ENCODE measurements around the gene SLCO4C1.

SLCO4C1 gene

DNA sequence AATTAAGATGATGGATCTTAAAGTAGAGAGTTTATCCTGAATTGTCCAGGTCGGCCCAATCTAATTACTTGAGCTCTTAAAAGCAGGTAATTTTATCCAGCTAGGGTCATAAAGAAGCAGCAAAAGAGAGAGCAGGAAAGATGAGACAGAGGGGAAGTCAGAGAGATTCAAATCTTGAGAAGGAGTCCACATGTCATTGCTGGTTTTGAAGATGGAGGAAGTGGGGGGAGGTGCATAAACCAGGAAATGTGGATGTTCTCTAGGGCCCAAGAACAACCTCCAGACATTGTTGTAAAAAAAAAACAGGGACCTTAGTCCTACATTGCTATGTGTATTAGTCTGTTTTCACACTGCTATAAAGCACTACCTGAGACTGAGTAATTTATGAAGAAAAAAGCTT, 66.4 kb downstream of the SLCO4C1 start:
- Mint-ChIP-seq H3K4me1 (ENCODE audit: low read depth) (peaks cover 16% of the 10 kb centered on the region), H3K27ac (no peak overlapping the region), H3K27me3 (no peaks in the 10 kb centered on the region), H3K9me3 (no peaks in the 10 kb centered on the region), H3K4me3 (no peak overlapping the region), H3K36me3 (ENCODE audit: low read depth) (peaks cover 6% of the 10 kb centered on the region)
- intact Hi-C loops (cut with micrococcal nuclease) = loop anchor here (10.0 kb wide), 1 partner anchor 555 kb away; no protein-coding TSS in a partner anchor

DNA sequence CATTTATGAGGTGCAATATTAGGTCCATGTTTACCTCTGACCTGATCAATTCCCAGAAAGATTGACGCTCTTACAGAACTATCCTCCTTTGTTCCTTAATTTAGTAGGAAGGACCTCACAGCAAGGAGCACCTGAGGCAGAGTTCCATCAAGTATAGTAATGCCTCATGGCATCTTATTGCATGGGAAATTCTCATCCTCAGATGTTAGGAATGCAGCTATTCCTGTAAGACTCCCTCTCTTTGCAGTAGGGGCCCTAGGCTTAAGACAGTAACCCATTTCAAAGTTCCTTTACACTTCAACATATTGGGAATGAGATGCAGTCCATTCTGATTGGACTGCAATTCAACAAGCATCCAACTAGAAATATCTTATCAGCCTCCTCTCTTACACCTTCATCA, 69.8 kb downstream of the SLCO4C1 start:
- Mint-ChIP-seq H3K36me3 (ENCODE audit: low read depth) (no peaks in the 10 kb centered on the region), H3K4me1 (ENCODE audit: low read depth) (peaks cover 9% of the 10 kb centered on the region), H3K9me3 (peaks cover 10% of the 10 kb centered on the region), H3K27ac (no peak overlapping the region), H3K27me3 (no peaks in the 10 kb centered on the region), H3K4me3 (no peak overlapping the region)
- intact Hi-C loops (cut with micrococcal nuclease) = loop anchor here (10.0 kb wide), 1 partner anchor 552 kb away; no protein-coding TSS in a partner anchor

DNA sequence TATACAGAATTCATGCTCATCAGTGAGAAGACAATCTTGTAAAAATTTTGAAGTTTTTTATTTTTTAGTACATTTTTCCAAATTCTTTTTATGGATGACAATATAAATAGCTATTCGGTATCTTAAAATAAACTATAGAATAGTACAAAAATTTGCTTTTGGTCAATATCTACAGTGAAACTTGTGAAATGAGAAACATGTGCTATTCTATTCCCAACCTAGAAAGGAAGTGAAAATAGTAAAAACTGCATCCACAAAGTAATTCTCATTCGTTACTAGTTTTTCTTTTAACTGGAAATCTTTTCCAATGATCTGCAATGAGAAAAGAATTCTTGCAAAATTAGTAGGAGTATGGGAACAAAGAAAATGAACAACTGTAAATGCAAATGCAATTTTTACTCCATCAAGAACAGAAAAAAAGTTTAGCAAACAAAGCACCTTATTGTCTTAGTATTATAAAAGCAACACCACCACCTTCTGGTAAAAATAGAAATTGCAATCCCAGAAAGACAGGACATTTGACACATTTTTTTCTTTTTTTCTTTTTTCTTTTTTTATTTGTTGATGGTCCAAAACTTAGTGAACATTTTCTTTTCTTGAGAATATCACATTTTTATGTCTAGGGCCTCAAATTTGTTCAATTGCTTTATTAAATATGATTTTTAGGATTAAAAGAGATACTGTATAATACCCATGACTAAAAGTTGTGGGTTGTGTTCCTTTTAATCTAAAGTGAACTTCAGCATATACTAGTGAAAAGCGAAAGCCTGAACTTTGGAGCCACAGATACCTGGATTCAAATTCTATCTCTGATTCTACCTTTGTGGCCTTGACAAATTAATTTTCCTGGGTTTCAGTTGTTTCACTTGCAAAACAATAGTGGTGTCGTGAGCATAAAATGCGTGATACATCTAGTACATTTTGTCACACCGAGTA, 72.3 kb downstream of the SLCO4C1 start:
- no peaks in the 10 kb centered on the region for H3K36me3 Mint-ChIP-seq (ENCODE audit: low read depth)
- H3K27me3 Mint-ChIP-seq = no peaks in the 10 kb centered on the region
- H3K9me3 Mint-ChIP-seq = peaks cover 21% of the 10 kb centered on the region
- no peak overlapping the region for H3K27ac Mint-ChIP-seq
- intact Hi-C loops (cut with micrococcal nuclease) = loop anchor here (2.0 to 10.0 kb wide), 2 partner anchors 281 to 549 kb away; no protein-coding TSS in a partner anchor
- H3K4me1 Mint-ChIP-seq (ENCODE audit: low read depth) = no peaks in the 10 kb centered on the region
- no peak overlapping the region for H3K4me3 Mint-ChIP-seq

DNA sequence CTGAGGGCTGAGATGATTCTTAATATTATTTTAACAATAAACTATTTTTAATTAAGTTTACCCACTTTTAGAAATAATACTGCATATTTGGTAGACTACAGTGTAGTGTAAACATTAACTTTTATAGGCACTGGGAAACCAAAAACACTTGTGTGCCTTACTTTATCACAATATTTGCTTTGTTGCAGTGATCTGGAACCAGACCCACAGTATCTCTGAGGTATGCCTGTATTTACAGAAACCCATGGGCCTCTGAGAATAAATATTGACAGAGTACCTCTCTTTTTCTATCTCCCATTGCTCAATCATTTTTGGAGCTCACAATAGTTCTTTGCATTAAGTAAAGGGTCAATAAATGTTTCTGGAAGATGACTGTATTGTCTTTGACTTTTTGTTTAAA, 73.3 kb downstream of the SLCO4C1 start:
- Mint-ChIP-seq H3K4me1 (ENCODE audit: low read depth) (no peaks in the 10 kb centered on the region), H3K4me3 (no peak overlapping the region), H3K36me3 (ENCODE audit: low read depth) (no peaks in the 10 kb centered on the region), H3K27ac (no peak overlapping the region), H3K9me3 (peaks cover 21% of the 10 kb centered on the region), H3K27me3 (no peaks in the 10 kb centered on the region)
- intact Hi-C loops (cut with micrococcal nuclease) = loop anchor here (10.0 kb wide), 1 partner anchor 548 kb away; no protein-coding TSS in a partner anchor

DNA sequence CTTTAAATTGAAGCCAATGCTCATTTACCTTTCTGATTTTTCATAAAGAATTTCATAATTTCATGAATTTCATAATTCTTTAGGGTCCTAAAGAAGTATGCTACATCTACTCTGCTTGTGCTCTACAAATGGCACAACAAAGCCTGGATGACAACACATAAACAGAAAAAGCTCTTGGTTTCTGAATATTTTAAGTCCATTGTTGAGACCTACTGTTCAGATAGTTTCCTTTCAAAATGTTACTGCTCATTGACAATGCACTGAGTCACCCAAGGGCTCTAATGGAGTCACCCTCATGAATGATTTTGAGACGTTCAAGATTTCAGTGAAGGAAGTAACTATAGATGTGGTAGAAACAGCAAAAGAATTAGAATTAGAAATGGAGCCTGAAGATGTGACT, 74.1 kb downstream of the SLCO4C1 start:
- Mint-ChIP-seq H3K36me3 (ENCODE audit: low read depth) (no peaks in the 10 kb centered on the region), H3K27me3 (no peaks in the 10 kb centered on the region), H3K4me1 (ENCODE audit: low read depth) (no peaks in the 10 kb centered on the region), H3K4me3 (no peak overlapping the region), H3K27ac (no peak overlapping the region), H3K9me3 (peaks cover 21% of the 10 kb centered on the region)
- intact Hi-C loops (cut with micrococcal nuclease) = loop anchor here (10.0 kb wide), 1 partner anchor 547 kb away; no protein-coding TSS in a partner anchor

DNA sequence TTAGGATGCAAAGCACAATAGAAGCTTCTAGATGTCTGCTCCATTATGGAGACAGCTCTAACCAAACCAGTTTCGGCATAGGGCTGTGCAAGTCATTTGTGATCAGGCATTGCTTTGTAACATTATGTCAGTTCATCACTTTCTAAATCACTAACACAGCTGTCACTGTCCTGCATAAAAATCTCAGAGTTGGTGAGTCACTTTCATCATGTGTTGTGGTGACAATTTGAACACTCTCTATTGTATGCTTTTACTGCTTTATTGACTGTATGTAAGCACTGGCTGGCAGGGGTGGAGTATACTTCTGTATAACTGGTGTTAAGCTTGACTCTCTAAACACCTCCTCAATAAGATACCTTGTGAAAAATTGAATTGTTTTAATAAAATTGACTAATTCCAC, 77.9 kb downstream of the SLCO4C1 start:
- Mint-ChIP-seq H3K4me1 (ENCODE audit: low read depth) (no peaks in the 10 kb centered on the region), H3K9me3 (peaks cover 21% of the 10 kb centered on the region)

DNA sequence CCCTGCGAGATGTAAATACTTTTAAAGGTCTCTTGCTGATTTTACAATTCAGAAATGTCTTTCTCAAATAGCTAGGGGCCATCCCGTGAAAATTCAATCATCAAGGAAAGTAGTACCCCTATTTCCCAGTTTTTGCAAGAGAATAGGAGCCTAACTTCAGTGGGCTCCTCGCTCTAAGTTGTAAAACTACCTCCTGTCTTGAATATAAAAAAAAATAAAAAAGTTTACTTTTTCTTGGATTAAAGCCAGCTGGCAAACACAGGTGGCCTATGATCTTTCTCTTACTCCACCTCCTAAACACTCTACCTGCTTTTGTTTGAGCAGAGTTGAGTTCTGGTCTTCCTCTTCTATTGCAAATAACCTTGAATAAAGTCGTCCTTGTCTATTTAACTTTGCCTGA, 79.4 kb downstream of the SLCO4C1 start:
- Mint-ChIP-seq H3K4me1 (ENCODE audit: low read depth) (peaks cover 1% of the 10 kb centered on the region), H3K9me3 (peaks cover 13% of the 10 kb centered on the region), H3K4me3 (no peak overlapping the region), H3K36me3 (ENCODE audit: low read depth) (no peaks in the 10 kb centered on the region), H3K27ac (no peak overlapping the region), H3K27me3 (no peaks in the 10 kb centered on the region)
- intact Hi-C loops (cut with micrococcal nuclease) = no loop called here

More for the DNA sequence above, 77.9 kb downstream of the SLCO4C1 start:
- Mint-ChIP-seq H3K4me3 (no peak overlapping the region), H3K27me3 (no peaks in the 10 kb centered on the region), H3K27ac (no peak overlapping the region), H3K36me3 (ENCODE audit: low read depth) (no peaks in the 10 kb centered on the region)
- intact Hi-C loops (cut with micrococcal nuclease) = no loop called here

DNA sequence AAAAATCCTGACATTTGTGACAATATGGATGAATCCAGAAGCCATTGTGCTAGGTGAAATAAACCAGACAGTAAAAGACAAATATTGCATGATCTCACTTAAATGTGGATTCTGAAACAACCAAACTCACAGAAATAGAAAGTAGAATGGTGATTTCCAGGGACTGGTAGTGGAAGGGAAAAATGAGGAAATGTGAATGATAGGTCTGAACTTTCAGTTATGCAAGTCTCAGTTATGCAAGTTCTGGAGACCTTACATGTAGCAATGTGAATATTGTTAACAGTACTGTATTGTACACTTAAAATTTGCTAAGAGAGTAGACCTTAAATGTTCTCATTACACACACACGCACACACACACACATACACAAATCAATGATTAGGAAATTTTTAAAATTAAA, 84.9 kb downstream of the SLCO4C1 start:
- H3K27me3 Mint-ChIP-seq = no peaks in the 10 kb centered on the region
- peak overlapping the region; percentile 2 for H3K4me3 Mint-ChIP-seq
- intact Hi-C loops (cut with micrococcal nuclease) = no loop called here
- no peaks in the 10 kb centered on the region for H3K36me3 Mint-ChIP-seq (ENCODE audit: low read depth)
- peaks cover 14% of the 10 kb centered on the region for H3K4me1 Mint-ChIP-seq (ENCODE audit: low read depth)
- no peaks in the 10 kb centered on the region for H3K9me3 Mint-ChIP-seq
- no peak overlapping the region for H3K27ac Mint-ChIP-seq

DNA sequence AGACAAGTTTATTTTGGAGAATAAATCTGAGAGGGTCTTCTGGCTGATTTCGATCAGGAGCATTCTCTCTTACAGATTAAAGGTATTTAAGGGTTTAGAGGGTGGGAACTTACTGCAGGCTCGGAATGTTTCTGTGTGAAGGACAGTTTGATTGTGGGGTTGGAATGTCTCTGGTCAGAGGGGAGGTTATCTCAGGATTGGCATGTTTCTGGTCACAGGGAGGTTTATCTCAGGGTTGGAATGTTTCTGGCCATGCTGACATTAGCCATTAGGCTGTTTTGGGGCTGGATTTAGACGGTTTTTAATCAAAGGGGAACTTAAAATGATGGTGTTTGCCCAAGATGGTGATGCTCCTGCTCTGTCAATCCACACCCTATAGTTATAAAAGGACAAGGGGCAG, 95.2 kb downstream of the SLCO4C1 start:
- intact Hi-C loops (cut with micrococcal nuclease) = no loop called here
- H3K27me3 Mint-ChIP-seq = no peaks in the 10 kb centered on the region
- no peak overlapping the region for H3K27ac Mint-ChIP-seq

DNA sequence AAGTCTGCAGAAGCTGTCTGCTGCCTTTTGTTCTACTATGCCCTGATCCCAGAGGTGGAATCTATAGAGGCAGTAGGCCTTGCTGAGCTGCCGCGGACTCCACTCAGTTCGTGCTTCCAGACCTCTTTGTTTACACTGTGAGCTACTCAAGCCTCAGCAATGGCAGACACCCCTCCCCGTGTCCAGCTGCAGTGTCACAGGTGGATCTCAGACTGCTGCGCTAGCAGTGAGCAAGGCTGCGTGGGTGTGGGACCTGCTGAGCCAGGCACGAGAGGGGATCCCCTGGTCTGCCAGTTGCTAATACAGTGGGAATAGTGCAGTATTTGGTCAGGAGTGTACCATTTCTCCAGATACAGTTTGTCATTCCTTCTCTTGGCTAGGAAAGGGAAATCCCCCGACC, 99.6 kb downstream of the SLCO4C1 start:
- no peaks in the 10 kb centered on the region for H3K9me3 Mint-ChIP-seq
- no peak overlapping the region for H3K4me3 Mint-ChIP-seq
- intact Hi-C loops (cut with micrococcal nuclease) = no loop called here
- no peak overlapping the region for H3K27ac Mint-ChIP-seq
- H3K4me1 Mint-ChIP-seq (ENCODE audit: low read depth) = no peaks in the 10 kb centered on the region
- no peaks in the 10 kb centered on the region for H3K36me3 Mint-ChIP-seq (ENCODE audit: low read depth)
- H3K27me3 Mint-ChIP-seq = no peaks in the 10 kb centered on the region

More for the DNA sequence above, 95.2 kb downstream of the SLCO4C1 start:
- Mint-ChIP-seq H3K4me1 (ENCODE audit: low read depth) (no peaks in the 10 kb centered on the region), H3K36me3 (ENCODE audit: low read depth) (no peaks in the 10 kb centered on the region), H3K9me3 (no peaks in the 10 kb centered on the region), H3K4me3 (no peak overlapping the region)
